GM19463 (cell line): ENCODE measurements around the gene MCL1.
"Not testable (repeated sequence)": the region's sequence is repeated elsewhere in the genome, so short reads cannot be mapped to it uniquely, and the experiment has no call there.

Experiments
- ATAC-seq: cut with Tn5 transposase; IDR thresholded peaks from one replicate; pipeline ENCODE4 v1.9.1; 2021; ENCODE audit warnings: mild to moderate bottlenecking, moderate library complexity; ENCODE audit not compliant: unreplicated experiment

Gene MCL1

GRCh38 chr1:150603711-150604110 is 24.3 kb upstream of the MCL1 start:
- ATAC-seq, result no peak

GRCh38 chr1:150602372-150602771 is 23.0 kb upstream of the MCL1 start:
- not testable (repeated sequence) for ATAC-seq

- no peak for ATAC-seq
Observed at GRCh38 chr1:150601540-150601939, 22.1 kb upstream of the MCL1 start.

- not testable (repeated sequence) for ATAC-seq
Observed at GRCh38 chr1:150598346-150598745, 18.9 kb upstream of the MCL1 start.

- ATAC-seq, result no peak
Observed at GRCh38 chr1:150596976-150597375, 17.6 kb upstream of the MCL1 start.

- ATAC-seq, result no peak
Observed at GRCh38 chr1:150596095-150596892, 16.9 kb upstream of the MCL1 start.

GRCh38 chr1:150582371-150582770 is 3.0 kb upstream of the MCL1 start:
- no peak for ATAC-seq

- not testable (repeated sequence) for ATAC-seq
Observed at GRCh38 chr1:150581962-150582361, 2.6 kb upstream of the MCL1 start.

- not testable (repeated sequence) for ATAC-seq
Observed at GRCh38 chr1:150581437-150581836, 2.0 kb upstream of the MCL1 start.

GRCh38 chr1:150580966-150581365 is 1.6 kb upstream of the MCL1 start:
- ATAC-seq, result not testable (repeated sequence)

- no peak for ATAC-seq
Observed at GRCh38 chr1:150579945-150580642, 684 bp upstream of the MCL1 start.

GRCh38 chr1:150578272-150579109 is 919 bp downstream of the MCL1 start:
- no peak for ATAC-seq

GRCh38 chr1:150577557-150578271 is 1.7 kb downstream of the MCL1 start:
- no peak for ATAC-seq

- ATAC-seq, result no peak
Observed at GRCh38 chr1:150576794-150577556, 2.4 kb downstream of the MCL1 start.

- no peak for ATAC-seq
Observed at GRCh38 chr1:150576367-150576711, 3.1 kb downstream of the MCL1 start.

GRCh38 chr1:150575518-150576366 is 3.7 kb downstream of the MCL1 start:
- no peak for ATAC-seq

- ATAC-seq, result no peak
Observed at GRCh38 chr1:150575072-150575489, 4.3 kb downstream of the MCL1 start.

- ATAC-seq, result no peak
Observed at GRCh38 chr1:150574260-150575071, 4.9 kb downstream of the MCL1 start.
